ENCODE results near the gene MLH3. TPM values are rescaled to one million over a fixed set of nuclear protein-coding genes. Genes with fewer than 3 reads are reported as not detected.

Gene MLH3
- polyA plus RNA-seq, 1 donor (not counting 4 experiments of a cell fraction or from before 2014, with no cell fraction given) = 13.0 TPM

DNA sequence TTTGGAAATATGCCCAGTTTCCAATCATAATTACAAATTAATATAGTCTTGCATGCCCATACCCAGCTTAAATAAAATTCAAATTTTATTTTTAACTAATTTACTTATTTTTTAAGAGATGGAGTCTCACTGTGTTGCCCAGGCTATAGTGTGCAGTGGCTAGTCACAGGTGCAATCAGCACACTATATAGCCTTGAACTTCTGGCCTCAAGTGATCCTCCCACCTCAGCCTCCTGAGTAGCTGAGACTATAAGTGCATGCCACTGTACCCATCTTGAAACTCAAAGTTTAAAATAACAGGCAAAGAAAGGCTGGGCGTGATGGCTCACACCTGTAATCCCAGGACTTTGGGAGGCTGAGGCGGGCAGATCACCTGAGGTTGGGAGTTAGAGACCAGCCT, 10.3 kb downstream of the MLH3 start:
- Histone ChIP-seq H3K36me3 (ENCODE audit: control insufficient read depth in 2 of 2, extremely low read depth in 1 of 2, insufficient read depth in 2 of 2, low read length in 2 of 2) (peaks cover 2 to 3% of the 10 kb centered on the region in 2 experiments), H3K9ac (ENCODE audit: control insufficient read depth, extremely low read depth, insufficient read depth, low read length) (no peak overlapping the region), H3K79me2 (ENCODE audit: control insufficient read depth, insufficient read depth, low read length) (no peaks in the 10 kb centered on the region), H3K9me3 (ENCODE audit: control insufficient read depth, low read depth, low read length) (no peaks in the 10 kb centered on the region), H2AFZ (ENCODE audit: control insufficient read depth, low read length) (no peak overlapping the region), H3K4me1 (ENCODE audit: control insufficient read depth, extremely low read depth, insufficient read depth, low read length) (peaks cover 22% of the 10 kb centered on the region), H3K27me3 (ENCODE audit: control insufficient read depth, extremely low read depth, insufficient read depth, low read length) (no peaks in the 10 kb centered on the region), H3K27ac (ENCODE audit: control insufficient read depth, insufficient read depth, low read length) (no peak overlapping the region), H3K4me3 (ENCODE audit: control insufficient read depth in 2 of 3, extremely low read depth in 1 of 3, insufficient read depth in 2 of 3, low read depth in 1 of 3, low read length in 3 of 3) (no peak overlapping the region), H4K20me1 (ENCODE audit: control insufficient read depth, extremely low read depth, insufficient read depth, low read length) (no peaks in the 10 kb centered on the region), H3K4me2 (ENCODE audit: control insufficient read depth, extremely low read depth, insufficient read depth, low read depth, low read length) (no peak overlapping the region), H3K9me1 (ENCODE audit: control insufficient read depth, extremely low read depth, insufficient read depth, low read length) (no peaks in the 10 kb centered on the region)
- no peak for FAIRE-seq
- no peak for DNase-seq (ENCODE audit: low read depth, low spot score)
- TF ChIP-seq, protein P1, sequence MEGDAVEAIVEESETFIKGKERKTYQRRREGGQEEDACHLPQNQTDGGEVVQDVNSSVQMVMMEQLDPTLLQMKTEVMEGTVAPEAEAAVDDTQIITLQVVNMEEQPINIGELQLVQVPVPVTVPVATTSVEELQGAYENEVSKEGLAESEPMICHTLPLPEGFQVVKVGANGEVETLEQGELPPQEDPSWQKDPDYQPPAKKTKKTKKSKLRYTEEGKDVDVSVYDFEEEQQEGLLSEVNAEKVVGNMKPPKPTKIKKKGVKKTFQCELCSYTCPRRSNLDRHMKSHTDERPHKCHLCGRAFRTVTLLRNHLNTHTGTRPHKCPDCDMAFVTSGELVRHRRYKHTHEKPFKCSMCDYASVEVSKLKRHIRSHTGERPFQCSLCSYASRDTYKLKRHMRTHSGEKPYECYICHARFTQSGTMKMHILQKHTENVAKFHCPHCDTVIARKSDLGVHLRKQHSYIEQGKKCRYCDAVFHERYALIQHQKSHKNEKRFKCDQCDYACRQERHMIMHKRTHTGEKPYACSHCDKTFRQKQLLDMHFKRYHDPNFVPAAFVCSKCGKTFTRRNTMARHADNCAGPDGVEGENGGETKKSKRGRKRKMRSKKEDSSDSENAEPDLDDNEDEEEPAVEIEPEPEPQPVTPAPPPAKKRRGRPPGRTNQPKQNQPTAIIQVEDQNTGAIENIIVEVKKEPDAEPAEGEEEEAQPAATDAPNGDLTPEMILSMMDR (optimal IDR thresholded peaks at IDR 0.05 in 1 of 3, IDR thresholded peaks at IDR 0.05 in 1 of 3, conservative IDR thresholded peaks at IDR 0.05 in 1 of 3; ENCODE audit: extremely low read depth in 1 of 3, insufficient read depth in 2 of 3, low read length in 3 of 3) = no peak
- no peak for TF ChIP-seq EZH2 (IDR thresholded peaks at IDR 0.05; ENCODE audit: low read length)
- dilution Hi-C loops (cut with MboI; ENCODE audit: extremely low pct_ligation_motif_present, low sequenced_read_pairs) = no loop called here

DNA sequence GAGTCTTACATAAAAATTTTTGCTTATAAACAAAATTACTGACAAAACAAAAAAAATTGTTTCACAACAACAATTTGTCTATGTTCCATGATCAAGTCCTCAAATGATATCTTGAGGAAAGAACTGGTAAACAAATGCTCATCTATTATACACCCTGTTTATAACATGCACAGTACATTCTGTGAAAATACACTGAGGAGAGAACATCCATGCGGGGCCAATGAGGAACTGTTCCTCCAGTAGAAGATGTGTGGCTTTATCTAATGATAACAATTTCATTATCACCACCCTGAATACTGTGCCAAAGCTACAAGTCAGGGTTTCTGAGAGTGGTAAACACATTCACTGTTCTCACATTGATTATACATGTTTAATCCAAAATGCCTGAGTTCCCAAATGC, 10.8 kb downstream of the MLH3 start:
- Histone ChIP-seq H3K9me3 (ENCODE audit: control insufficient read depth, low read depth, low read length) (no peaks in the 10 kb centered on the region), H3K9ac (ENCODE audit: control insufficient read depth, extremely low read depth, insufficient read depth, low read length) (no peak overlapping the region), H3K27me3 (ENCODE audit: control insufficient read depth, extremely low read depth, insufficient read depth, low read length) (no peaks in the 10 kb centered on the region), H3K27ac (ENCODE audit: control insufficient read depth, insufficient read depth, low read length) (no peak overlapping the region), H2AFZ (ENCODE audit: control insufficient read depth, low read length) (no peak overlapping the region), H3K79me2 (ENCODE audit: control insufficient read depth, insufficient read depth, low read length) (no peaks in the 10 kb centered on the region), H3K4me1 (ENCODE audit: control insufficient read depth, extremely low read depth, insufficient read depth, low read length) (peaks cover 22% of the 10 kb centered on the region), H3K4me2 (ENCODE audit: control insufficient read depth, extremely low read depth, insufficient read depth, low read depth, low read length) (no peak overlapping the region), H3K36me3 (ENCODE audit: control insufficient read depth in 2 of 2, extremely low read depth in 1 of 2, insufficient read depth in 2 of 2, low read length in 2 of 2) (peaks cover 2 to 3% of the 10 kb centered on the region in 2 experiments), H3K4me3 (ENCODE audit: control insufficient read depth in 2 of 3, extremely low read depth in 1 of 3, insufficient read depth in 2 of 3, low read depth in 1 of 3, low read length in 3 of 3) (no peak overlapping the region), H4K20me1 (ENCODE audit: control insufficient read depth, extremely low read depth, insufficient read depth, low read length) (no peaks in the 10 kb centered on the region), H3K9me1 (ENCODE audit: control insufficient read depth, extremely low read depth, insufficient read depth, low read length) (no peaks in the 10 kb centered on the region)
- FAIRE-seq (no peak), DNase-seq (ENCODE audit: low read depth, low spot score) (no peak)
- no peak for TF ChIP-seq EZH2 (IDR thresholded peaks at IDR 0.05; ENCODE audit: low read length)
- TF ChIP-seq, protein P1 (optimal IDR thresholded peaks at IDR 0.05 in 1 of 3, IDR thresholded peaks at IDR 0.05 in 1 of 3, conservative IDR thresholded peaks at IDR 0.05 in 1 of 3; ENCODE audit: extremely low read depth in 1 of 3, insufficient read depth in 2 of 3, low read length in 3 of 3) = no peak
- dilution Hi-C loops (cut with MboI; ENCODE audit: extremely low pct_ligation_motif_present, low sequenced_read_pairs) = no loop called here

Data from keratinocyte (primary cell).